ENCODE measurements around the gene GPR61.

GPR61 gene

GRCh38 chr1:109573785-109574184 lies 34.1 kb downstream of the GPR61 start:
- no peak overlapping the region for H3K27ac ChIP-seq (ENCODE audit: low read depth, low read length, severe bottlenecking)
- WGBS, 2 experiments (ENCODE audit: insufficient coverage in 2 of 2): no CpG with 5 or more reads among the region's 2 CpGs
- H3K9me3 ChIP-seq (ENCODE audit: control insufficient read depth, low read length): no peaks in the 10 kb centered on the region
- no peaks in the 10 kb centered on the region for H3K4me1 ChIP-seq (ENCODE audit: control insufficient read depth, insufficient read depth, low read length, poor library complexity, severe bottlenecking)
- H3K4me3 ChIP-seq (ENCODE audit: extremely low read depth, insufficient read depth, low read length, poor library complexity, severe bottlenecking): no peak overlapping the region
- peaks cover 41% of the 10 kb centered on the region for H3K36me3 ChIP-seq (ENCODE audit: control insufficient read depth, insufficient read depth, low read length)

DNA sequence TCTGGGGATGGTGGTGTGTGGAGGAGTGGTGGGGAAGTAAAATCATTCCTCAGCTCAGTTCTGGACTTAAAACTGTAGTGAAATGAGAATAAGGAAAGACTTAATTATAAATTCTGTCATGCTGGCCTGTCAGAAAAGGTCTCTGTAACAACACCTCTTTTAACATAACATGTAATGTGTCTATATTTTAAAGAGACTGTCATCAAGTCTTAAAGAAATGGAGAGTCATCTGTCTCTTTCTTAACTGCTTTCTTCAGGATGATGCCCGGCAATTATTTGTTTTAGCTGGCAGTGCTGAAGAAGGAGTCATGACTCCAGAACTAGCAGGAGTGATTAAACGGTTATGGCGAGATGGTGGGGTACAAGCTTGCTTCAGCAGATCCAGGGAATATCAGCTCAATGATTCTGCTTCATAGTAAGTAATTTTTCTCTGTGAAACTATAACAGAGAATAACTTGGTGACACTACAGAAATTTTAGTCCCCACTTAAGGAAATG lies 39.3 kb downstream of the GPR61 start:
- H3K4me1 ChIP-seq (ENCODE audit: control insufficient read depth, insufficient read depth, low read length, poor library complexity, severe bottlenecking): no peaks in the 10 kb centered on the region
- WGBS, 2 experiments (ENCODE audit: insufficient coverage in 2 of 2): 95 to 100% methylated on average over 2 to 3 of the region's 3 CpGs
- peaks cover 73% of the 10 kb centered on the region for H3K36me3 ChIP-seq (ENCODE audit: control insufficient read depth, insufficient read depth, low read length)

DNA sequence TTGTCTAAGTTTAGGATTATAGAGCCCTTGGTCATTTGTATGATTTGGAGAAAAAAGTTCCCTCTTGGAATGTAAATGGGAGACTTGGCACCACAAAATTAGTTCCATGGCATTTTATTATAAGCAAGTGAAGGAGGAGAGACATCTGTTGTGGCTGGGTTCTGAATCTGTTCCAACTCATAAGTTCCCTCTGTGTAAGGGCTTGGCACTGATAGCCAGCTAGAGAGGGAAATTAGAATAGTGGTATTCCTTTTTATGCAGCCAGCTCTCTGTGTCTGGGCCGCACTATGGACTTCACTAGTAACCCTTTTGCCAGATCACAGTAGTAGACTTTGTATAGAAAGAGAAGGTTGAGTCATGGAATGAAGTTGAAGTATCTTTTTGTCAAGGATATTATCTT lies 39.8 kb downstream of the GPR61 start:
- Histone ChIP-seq H3K36me3 (ENCODE audit: control insufficient read depth, insufficient read depth, low read length) (peaks cover 73% of the 10 kb centered on the region), H3K4me3 (ENCODE audit: extremely low read depth, insufficient read depth, low read length, poor library complexity, severe bottlenecking) (no peak overlapping the region), H3K9me3 (ENCODE audit: control insufficient read depth, low read length) (no peaks in the 10 kb centered on the region), H3K4me1 (ENCODE audit: control insufficient read depth, insufficient read depth, low read length, poor library complexity, severe bottlenecking) (no peaks in the 10 kb centered on the region), H3K27ac (ENCODE audit: low read depth, low read length, severe bottlenecking) (no peak overlapping the region)
- WGBS, 2 experiments (ENCODE audit: insufficient coverage in 2 of 2): 100% methylated on average over 1 of the region's 1 CpG; no CpG with 5 or more reads in 1 of the 2 experiments

More for the DNA sequence above, 39.3 kb downstream of the GPR61 start:
- no peak overlapping the region for H3K27ac ChIP-seq (ENCODE audit: low read depth, low read length, severe bottlenecking)
- H3K4me3 ChIP-seq (ENCODE audit: extremely low read depth, insufficient read depth, low read length, poor library complexity, severe bottlenecking): no peak overlapping the region
- no peaks in the 10 kb centered on the region for H3K9me3 ChIP-seq (ENCODE audit: control insufficient read depth, low read length)

- Histone ChIP-seq H3K4me3 (ENCODE audit: extremely low read depth, insufficient read depth, low read length, poor library complexity, severe bottlenecking) (no peak overlapping the region), H3K9me3 (ENCODE audit: control insufficient read depth, low read length) (no peaks in the 10 kb centered on the region), H3K36me3 (ENCODE audit: control insufficient read depth, insufficient read depth, low read length) (peaks cover 79% of the 10 kb centered on the region), H3K4me1 (ENCODE audit: control insufficient read depth, insufficient read depth, low read length, poor library complexity, severe bottlenecking) (no peaks in the 10 kb centered on the region), H3K27ac (ENCODE audit: low read depth, low read length, severe bottlenecking) (no peak overlapping the region)
- WGBS, 2 experiments (ENCODE audit: insufficient coverage in 2 of 2): 96% methylated on average over 2 of the region's 2 CpGs; no CpG with 5 or more reads in 1 of the 2 experiments
These were observed 42.3 kb downstream of the GPR61 start for GRCh38 chr1:109582021-109582420.

DNA sequence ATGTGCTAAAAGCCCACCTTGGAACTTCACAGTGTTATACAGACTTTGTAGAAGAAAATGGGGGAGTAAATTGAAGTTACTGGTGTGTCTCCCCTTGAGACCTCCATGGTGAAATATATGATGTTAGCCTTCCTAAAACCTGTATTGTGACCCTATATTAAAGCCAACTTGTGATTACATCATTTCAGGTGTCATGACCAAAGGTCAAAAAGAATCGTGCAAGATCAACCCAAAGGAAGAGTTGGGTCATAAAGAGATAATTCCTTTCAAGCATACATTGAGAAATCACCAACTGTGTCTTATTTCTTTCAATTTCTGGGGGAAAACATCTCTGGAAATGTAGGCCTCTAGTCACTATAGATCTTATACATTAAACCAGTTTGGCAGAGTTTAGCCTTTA lies 45.1 kb downstream of the GPR61 start:
- no peaks in the 10 kb centered on the region for H3K9me3 ChIP-seq (ENCODE audit: control insufficient read depth, low read length)
- no CpG with 5 or more reads among the region's 1 CpG for WGBS, 2 experiments (ENCODE audit: insufficient coverage in 2 of 2)
- no peak overlapping the region for H3K27ac ChIP-seq (ENCODE audit: low read depth, low read length, severe bottlenecking)
- H3K4me1 ChIP-seq (ENCODE audit: control insufficient read depth, insufficient read depth, low read length, poor library complexity, severe bottlenecking): no peaks in the 10 kb centered on the region
- no peak overlapping the region for H3K4me3 ChIP-seq (ENCODE audit: extremely low read depth, insufficient read depth, low read length, poor library complexity, severe bottlenecking)
- H3K36me3 ChIP-seq (ENCODE audit: control insufficient read depth, insufficient read depth, low read length): peaks cover 80% of the 10 kb centered on the region

GRCh38 chr1:109586055-109586454 lies 46.4 kb downstream of the GPR61 start:
- no peak overlapping the region for H3K27ac ChIP-seq (ENCODE audit: low read depth, low read length, severe bottlenecking)
- H3K4me1 ChIP-seq (ENCODE audit: control insufficient read depth, insufficient read depth, low read length, poor library complexity, severe bottlenecking): no peaks in the 10 kb centered on the region
- no peaks in the 10 kb centered on the region for H3K9me3 ChIP-seq (ENCODE audit: control insufficient read depth, low read length)
- WGBS, 2 experiments (ENCODE audit: insufficient coverage in 2 of 2): 100% methylated on average over 1 of the region's 3 CpGs; no CpG with 5 or more reads in 1 of the 2 experiments
- H3K4me3 ChIP-seq (ENCODE audit: extremely low read depth, insufficient read depth, low read length, poor library complexity, severe bottlenecking): no peak overlapping the region
- H3K36me3 ChIP-seq (ENCODE audit: control insufficient read depth, insufficient read depth, low read length): peaks cover 80% of the 10 kb centered on the region

GRCh38 chr1:109589177-109589576 lies 49.5 kb downstream of the GPR61 start:
- no peak overlapping the region for H3K27ac ChIP-seq (ENCODE audit: low read depth, low read length, severe bottlenecking)
- 90 to 95% methylated on average over 2 of the region's 3 CpGs for WGBS, 2 experiments (ENCODE audit: insufficient coverage in 2 of 2)
- no peaks in the 10 kb centered on the region for H3K4me1 ChIP-seq (ENCODE audit: control insufficient read depth, insufficient read depth, low read length, poor library complexity, severe bottlenecking)
- H3K4me3 ChIP-seq (ENCODE audit: extremely low read depth, insufficient read depth, low read length, poor library complexity, severe bottlenecking): no peak overlapping the region
- peaks cover 78% of the 10 kb centered on the region for H3K36me3 ChIP-seq (ENCODE audit: control insufficient read depth, insufficient read depth, low read length)
- H3K9me3 ChIP-seq (ENCODE audit: control insufficient read depth, low read length): no peaks in the 10 kb centered on the region

DNA sequence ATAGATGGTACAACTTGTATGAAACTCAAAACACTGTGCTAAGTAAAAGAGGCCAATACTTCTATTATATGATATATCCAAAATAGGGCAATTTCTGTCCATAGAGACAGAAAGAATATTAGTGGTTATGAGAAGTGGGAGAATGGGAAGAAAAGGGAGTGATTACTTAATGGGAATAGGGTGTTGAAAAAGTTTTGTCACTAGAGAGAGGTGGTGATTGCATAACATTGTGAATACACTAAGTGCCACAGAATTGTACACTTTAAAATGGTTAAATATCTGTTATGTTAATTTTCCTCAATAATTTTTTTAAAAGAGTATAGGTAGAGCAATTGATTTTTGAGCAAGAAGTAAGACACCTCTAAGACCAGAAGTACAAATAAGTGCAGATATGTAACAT lies 50.0 kb downstream of the GPR61 start:
- Histone ChIP-seq H3K4me1 (ENCODE audit: control insufficient read depth, insufficient read depth, low read length, poor library complexity, severe bottlenecking) (no peaks in the 10 kb centered on the region), H3K27ac (ENCODE audit: low read depth, low read length, severe bottlenecking) (no peak overlapping the region), H3K4me3 (ENCODE audit: extremely low read depth, insufficient read depth, low read length, poor library complexity, severe bottlenecking) (no peak overlapping the region), H3K9me3 (ENCODE audit: control insufficient read depth, low read length) (no peaks in the 10 kb centered on the region), H3K36me3 (ENCODE audit: control insufficient read depth, insufficient read depth, low read length) (peaks cover 73% of the 10 kb centered on the region)

GRCh38 chr1:109592916-109593315 lies 53.2 kb downstream of the GPR61 start:
- H3K36me3 ChIP-seq (ENCODE audit: control insufficient read depth, insufficient read depth, low read length): peaks cover 62% of the 10 kb centered on the region
- H3K27ac ChIP-seq (ENCODE audit: low read depth, low read length, severe bottlenecking): no peak overlapping the region
- no peaks in the 10 kb centered on the region for H3K4me1 ChIP-seq (ENCODE audit: control insufficient read depth, insufficient read depth, low read length, poor library complexity, severe bottlenecking)
- H3K4me3 ChIP-seq (ENCODE audit: extremely low read depth, insufficient read depth, low read length, poor library complexity, severe bottlenecking): no peak overlapping the region
- no peaks in the 10 kb centered on the region for H3K9me3 ChIP-seq (ENCODE audit: control insufficient read depth, low read length)

DNA sequence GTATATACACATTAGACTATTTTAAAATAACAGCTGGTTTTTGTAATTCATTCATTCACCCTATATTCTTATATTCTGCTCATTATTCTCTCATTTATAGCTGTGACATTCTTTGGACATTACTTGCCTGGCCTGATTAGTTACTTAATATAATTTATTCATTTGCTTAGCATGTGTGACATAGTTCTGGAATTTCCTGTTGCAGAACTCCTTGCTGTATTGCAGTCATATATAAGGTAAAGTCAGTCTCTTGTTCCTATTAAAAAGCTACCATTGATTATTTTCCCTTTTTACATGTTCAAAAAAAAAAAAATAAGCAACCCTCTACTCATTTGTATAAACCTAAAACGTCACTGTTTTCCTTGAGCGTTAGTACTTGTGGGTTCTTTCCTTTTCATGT lies 55.9 kb downstream of the GPR61 start:
- Histone ChIP-seq H3K4me3 (ENCODE audit: extremely low read depth, insufficient read depth, low read length, poor library complexity, severe bottlenecking) (no peak overlapping the region), H3K4me1 (ENCODE audit: control insufficient read depth, insufficient read depth, low read length, poor library complexity, severe bottlenecking) (no peaks in the 10 kb centered on the region), H3K9me3 (ENCODE audit: control insufficient read depth, low read length) (no peaks in the 10 kb centered on the region), H3K27ac (ENCODE audit: low read depth, low read length, severe bottlenecking) (no peak overlapping the region), H3K36me3 (ENCODE audit: control insufficient read depth, insufficient read depth, low read length) (peaks cover 54% of the 10 kb centered on the region)
- WGBS, 2 experiments (ENCODE audit: insufficient coverage in 2 of 2): no CpG with 5 or more reads among the region's 2 CpGs
